HEK293T (cell line): ENCODE results near the gene RNASE9.
"Not testable (repeated sequence)": the region's sequence is repeated elsewhere in the genome, so short reads cannot be mapped to it uniquely, and the experiment has no call there.

Experiments used
- CTCF ChIA-PET: fragments of 350-600 bp; formaldehyde crosslinking; extraction: SDS; loops from one replicate; lab custom pipeline; 2021; ENCODE audit warnings: antibody characterized with exemption, inconsistent platforms; lab: Yijun Ruan, JAX
- POLR2A ChIA-PET: fragments of 350-600 bp; formaldehyde crosslinking; extraction: SDS; loops from one replicate; lab custom pipeline; 2020; ENCODE audit warnings: antibody characterized with exemption, inconsistent platforms; lab: Yijun Ruan, JAX
- DNase-seq: peaks from one replicate; pipeline ENCODE4 v3.0.0; 2012; ENCODE audit warnings: mixed read lengths; ENCODE audit errors: extremely low spot score
- ARNT ChIP-seq: fragments of 450-650 bp; IDR thresholded peaks from 2 replicates; pipeline ENCODE4 v1.6.1; 2017; ENCODE audit warnings: mild to moderate bottlenecking
- BHLHE40 ChIP-seq: fragments of 450-650 bp; IDR thresholded peaks from 2 replicates; pipeline ENCODE4 v1.6.1; 2016; ENCODE audit warnings: mild to moderate bottlenecking, moderate library complexity, borderline replicate concordance
- CTBP1 ChIP-seq: fragments of 450-650 bp; IDR thresholded peaks from 2 replicates; pipeline ENCODE4 v1.6.1; 2016; ENCODE audit warnings: borderline replicate concordance
- ELF4 ChIP-seq: fragments of 450-650 bp; IDR thresholded peaks from 2 replicates; pipeline ENCODE4 v1.6.1; 2017; ENCODE audit warnings: antibody characterized with exemption
- FOXA1 ChIP-seq: fragments of 450-650 bp; IDR thresholded peaks from 2 replicates; pipeline ENCODE4 v1.6.1; 2016; ENCODE audit warnings: mild to moderate bottlenecking
- FOXK2 ChIP-seq: fragments of 450-650 bp; IDR thresholded peaks from 2 replicates; pipeline ENCODE4 v1.6.1; 2016; ENCODE audit warnings: mild to moderate bottlenecking
- FOXM1 ChIP-seq: fragments of 450-650 bp; IDR thresholded peaks from 2 replicates; pipeline ENCODE4 v1.6.1; 2017; ENCODE audit warnings: mild to moderate bottlenecking, borderline replicate concordance
- HDGF ChIP-seq: fragments of 450-650 bp; IDR thresholded peaks from 2 replicates; pipeline ENCODE4 v1.6.1; 2017; ENCODE audit warnings: antibody characterized with exemption, borderline replicate concordance
- L3MBTL2 ChIP-seq: fragments of 450-650 bp; conservative IDR thresholded peaks from 2 replicates; pipeline ENCODE4 v1.6.1; 2016; ENCODE audit warnings: mild to moderate bottlenecking
- LEF1 ChIP-seq: fragments of 450-650 bp; IDR thresholded peaks from 2 replicates; pipeline ENCODE4 v1.6.1; 2017; ENCODE audit warnings: mild to moderate bottlenecking, borderline replicate concordance
- NFRKB ChIP-seq: fragments of 450-650 bp; IDR thresholded peaks from 2 replicates; pipeline ENCODE4 v1.6.1; 2016; ENCODE audit warnings: mild to moderate bottlenecking, moderate library complexity
- SP1 ChIP-seq: fragments of 450-650 bp; IDR thresholded peaks from 2 replicates; pipeline ENCODE4 v1.6.1; 2017
- SUZ12 ChIP-seq: fragments of 450-650 bp; IDR thresholded peaks from 2 replicates; pipeline ENCODE4 v1.6.1; 2016; ENCODE audit warnings: mild to moderate bottlenecking
- TARDBP ChIP-seq: fragments of 450-650 bp; IDR thresholded peaks from 2 replicates; pipeline ENCODE4 v1.6.1; 2016
- ZNF384 ChIP-seq: fragments of 450-650 bp; IDR thresholded peaks from 2 replicates; pipeline ENCODE4 v1.6.1; 2016
- TF ChIP-seq, protein P1 (sequence below): fragments of 450-650 bp; IDR thresholded peaks from 2 replicates; pipeline ENCODE4 v1.6.1; 2016

RNASE9 gene

DNA sequence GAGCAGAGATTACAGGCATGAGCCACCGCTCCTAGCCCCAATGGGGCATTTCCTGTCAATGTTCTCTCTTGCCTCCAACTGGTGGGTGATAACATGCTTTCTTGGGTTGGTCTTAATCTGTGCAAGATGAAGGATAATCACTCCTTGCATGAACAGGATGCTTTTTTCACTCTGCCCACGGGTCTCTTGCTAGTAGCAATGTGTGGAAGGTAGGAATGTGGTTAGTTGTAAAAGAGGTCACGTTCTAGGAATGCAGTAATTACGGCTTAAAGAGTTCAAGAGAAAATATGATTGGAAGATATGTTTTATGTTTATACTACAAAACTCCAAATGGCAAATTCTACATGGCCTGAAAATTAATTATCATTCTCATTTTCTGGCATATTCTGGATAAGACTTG is 45.0 kb downstream of the RNASE9 start:
- DNase-seq = no peak
- ChIA-PET CTCF (no interaction called here), POLR2A (no interaction called here)
- TF ChIP-seq ELF4 (no peak), LEF1 (no peak)

DNA sequence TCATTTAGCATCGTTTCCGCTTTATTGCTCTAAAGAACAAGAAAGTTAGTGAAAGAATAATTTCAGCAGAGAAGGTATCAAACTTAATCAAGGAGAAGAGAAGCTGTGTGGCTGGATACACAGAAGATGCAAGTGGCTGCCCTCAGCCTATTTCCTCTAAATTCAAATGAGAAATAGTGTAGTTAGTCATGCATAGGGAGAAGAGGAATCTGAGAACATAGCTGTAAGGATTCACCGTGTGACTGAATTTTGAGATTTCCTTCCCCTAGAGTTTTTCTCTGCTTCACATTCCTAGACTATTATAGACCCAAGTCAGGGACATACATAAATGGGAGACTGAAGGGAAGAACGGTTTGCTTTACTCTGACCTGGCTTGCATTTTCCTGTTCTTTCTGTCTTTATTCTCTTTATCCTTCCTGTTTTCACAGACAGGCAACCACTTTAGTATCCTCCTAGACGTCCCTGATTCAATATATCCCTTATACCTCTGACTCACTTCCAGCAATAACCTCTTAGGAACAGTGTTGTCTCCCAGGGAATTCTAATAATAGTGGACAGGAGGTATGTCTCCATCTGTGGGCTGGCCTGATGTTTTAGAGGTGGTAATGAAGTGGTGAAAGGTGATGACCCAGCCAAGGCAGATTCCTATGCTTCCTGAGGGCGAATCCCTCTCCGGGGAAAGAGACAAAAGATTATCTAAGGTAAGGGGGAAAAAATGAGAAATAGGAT is 48.5 kb downstream of the RNASE9 start:
- POLR2A ChIA-PET = no interaction called here
- DNase-seq = no peak
- CTCF ChIA-PET = no interaction called here
- TF ChIP-seq ZNF384 = no peak
- TF ChIP-seq FOXA1 = no peak
- TF ChIP-seq SP1 = no peak
- no peak for TF ChIP-seq L3MBTL2
- TF ChIP-seq ELF4 = no peak
- TF ChIP-seq BHLHE40 = no peak
- TF ChIP-seq NFRKB = no peak
- no peak for TF ChIP-seq FOXM1
- TF ChIP-seq HDGF = no peak
- TF ChIP-seq, protein P1, sequence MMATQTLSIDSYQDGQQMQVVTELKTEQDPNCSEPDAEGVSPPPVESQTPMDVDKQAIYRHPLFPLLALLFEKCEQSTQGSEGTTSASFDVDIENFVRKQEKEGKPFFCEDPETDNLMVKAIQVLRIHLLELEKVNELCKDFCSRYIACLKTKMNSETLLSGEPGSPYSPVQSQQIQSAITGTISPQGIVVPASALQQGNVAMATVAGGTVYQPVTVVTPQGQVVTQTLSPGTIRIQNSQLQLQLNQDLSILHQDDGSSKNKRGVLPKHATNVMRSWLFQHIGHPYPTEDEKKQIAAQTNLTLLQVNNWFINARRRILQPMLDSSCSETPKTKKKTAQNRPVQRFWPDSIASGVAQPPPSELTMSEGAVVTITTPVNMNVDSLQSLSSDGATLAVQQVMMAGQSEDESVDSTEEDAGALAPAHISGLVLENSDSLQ = no peak
- TF ChIP-seq TARDBP = no peak
- TF ChIP-seq SUZ12 = no peak
- no peak for TF ChIP-seq LEF1
- no peak for TF ChIP-seq ARNT
- no peak for TF ChIP-seq CTBP1
- TF ChIP-seq FOXK2 = no peak

DNA sequence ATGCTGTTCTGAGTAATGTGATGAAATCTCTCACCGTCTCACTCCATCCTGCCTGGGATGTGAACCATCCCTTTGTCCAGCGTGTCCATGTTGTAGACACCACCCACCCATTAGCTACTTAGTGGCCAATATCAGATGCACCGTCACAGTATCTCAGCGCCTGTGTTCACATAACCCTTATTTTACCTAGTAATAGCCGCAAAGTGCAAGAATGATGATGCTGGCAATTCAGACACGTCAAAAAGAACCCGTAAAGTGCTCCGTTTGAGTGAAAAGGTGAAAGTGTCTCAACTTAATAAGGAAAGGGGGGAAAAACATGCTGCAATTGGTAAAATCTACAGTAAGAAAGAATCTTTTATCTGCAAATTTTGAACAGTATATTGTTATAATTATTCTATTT is 52.5 kb downstream of the RNASE9 start:
- TF ChIP-seq ELF4 = no peak
- ChIA-PET CTCF (no interaction called here), POLR2A (interaction anchor here (0.8 kb wide), 1 partner anchor 80 kb away, joined by 3 read pairs; no protein-coding TSS in a partner anchor)
- no peak for DNase-seq

DNA sequence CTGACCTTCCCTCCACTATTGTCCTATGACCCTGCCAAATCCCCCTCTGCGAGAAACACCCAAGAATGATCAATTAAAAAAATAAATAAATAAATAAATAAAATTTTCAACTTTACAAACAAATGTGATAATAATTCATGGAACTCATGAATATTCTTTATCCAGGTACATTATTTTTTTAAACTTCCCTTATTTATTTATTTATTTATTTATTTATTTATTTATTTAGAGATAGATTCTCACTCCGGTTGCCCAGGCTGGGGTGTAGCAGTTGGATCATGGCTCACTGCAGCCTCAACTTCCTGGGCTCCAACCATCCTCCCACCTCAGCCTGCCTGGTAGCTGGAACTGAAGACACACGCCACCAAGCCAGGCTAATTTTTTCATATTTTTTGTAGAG is 53.3 kb downstream of the RNASE9 start:
- CTCF ChIA-PET = interaction anchor here (0.7 kb wide), 1 partner anchor 1944 kb away, joined by 3 read pairs; no protein-coding TSS in a partner anchor
- POLR2A ChIA-PET = interaction anchor here (0.8 kb wide), 1 partner anchor 79 kb away, joined by 3 read pairs; no protein-coding TSS in a partner anchor
- DNase-seq = not testable (repeated sequence)

DNA sequence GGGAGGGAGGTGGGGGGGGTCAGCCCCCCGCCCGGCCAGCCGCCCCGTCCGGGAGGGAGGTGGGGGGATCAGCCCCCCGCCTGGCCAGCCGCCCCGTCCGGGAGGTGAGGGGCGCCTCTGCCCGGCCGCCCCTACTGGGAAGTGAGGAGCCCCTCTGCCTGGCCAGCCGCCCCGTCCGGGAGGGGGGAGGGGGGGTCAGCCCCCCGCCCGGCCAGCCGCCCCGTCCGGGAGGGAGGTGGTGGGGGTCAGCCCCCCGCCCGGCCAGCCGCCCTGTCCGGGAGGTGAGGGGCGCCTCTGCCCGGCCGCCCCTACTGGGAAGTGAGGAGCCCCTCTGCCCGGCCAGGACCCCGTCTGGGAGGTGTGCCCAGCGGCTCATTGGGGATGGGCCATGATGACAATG is 54.1 kb downstream of the RNASE9 start:
- CTCF ChIA-PET, DNase-seq, POLR2A ChIA-PET: not testable (repeated sequence)

GRCh38 chr14:20506276-20506675 is 54.6 kb downstream of the RNASE9 start:
- CTCF ChIA-PET, POLR2A ChIA-PET, DNase-seq: not testable (repeated sequence)
